Stimulated activated CD8-positive, alpha-beta memory T cell treated with anti-CD3 and anti-CD28 coated beads, Interleukin-15, amount 100 ng/mL, for 4 hours (primary cell): Measurements from ENCODE around the gene CDCA7.
A peak's percentile ranks its signal among the peaks of the same experiment; 100 is the strongest.
"Not testable (repeated sequence)": the region's sequence is repeated elsewhere in the genome, so short reads cannot be mapped to it uniquely, and the experiment has no call there.

Source experiments
- DNase-seq, 2 donors: peaks; one replicate each; pipeline ENCODE4 v3.0.0-alpha.2; 2020; ENCODE audit warnings: low read depth in 2 of 2

The CDCA7 gene

GRCh38 chr2:173402405-173402974, 47.8 kb downstream of the CDCA7 start:
- DNase-seq: peak; percentile 9 to 42

- DNase-seq: no peak
These were observed 50.4 kb downstream of the CDCA7 start for GRCh38 chr2:173404841-173405750.

GRCh38 chr2:173407176-173407575, 52.5 kb downstream of the CDCA7 start:
- DNase-seq: no peak

DNA sequence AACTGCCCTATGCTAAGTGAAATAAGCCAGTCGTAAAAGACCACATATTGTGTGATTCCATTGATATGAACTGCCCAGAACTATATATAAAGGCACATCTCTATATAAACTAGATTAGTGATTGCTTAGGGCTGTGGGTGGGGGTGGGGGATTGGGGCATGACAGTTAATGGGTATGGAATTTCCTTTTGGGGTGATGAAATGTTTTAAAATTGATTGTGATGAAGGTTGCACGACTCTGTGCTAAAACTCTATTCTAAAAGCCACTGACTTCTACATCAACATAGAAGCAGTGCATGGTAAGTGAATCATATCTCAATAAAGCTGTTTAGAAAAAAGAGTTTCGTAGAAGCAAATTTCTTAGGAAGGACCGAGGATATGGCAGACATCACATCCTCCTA, 53.0 kb downstream of the CDCA7 start:
- DNase-seq: no peak

DNA sequence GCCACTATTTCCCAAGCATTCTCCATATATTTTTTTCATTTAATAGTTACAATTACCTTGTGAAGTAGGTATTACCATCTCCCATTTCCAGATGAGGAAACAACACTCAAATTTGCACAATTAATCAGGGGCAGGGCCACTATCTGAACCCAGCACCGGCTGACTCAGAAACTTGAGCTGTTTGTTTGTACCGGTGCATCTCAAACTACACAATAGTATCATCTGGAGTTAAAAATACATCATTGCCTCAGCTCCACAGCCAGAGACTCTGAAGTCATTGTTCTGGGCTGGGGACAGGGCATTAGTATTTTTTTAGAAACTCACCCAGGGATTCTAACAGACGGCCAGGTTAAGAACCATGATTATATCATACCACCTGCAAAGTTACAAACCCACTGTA, 55.9 kb downstream of the CDCA7 start:
- no peak for DNase-seq

DNA sequence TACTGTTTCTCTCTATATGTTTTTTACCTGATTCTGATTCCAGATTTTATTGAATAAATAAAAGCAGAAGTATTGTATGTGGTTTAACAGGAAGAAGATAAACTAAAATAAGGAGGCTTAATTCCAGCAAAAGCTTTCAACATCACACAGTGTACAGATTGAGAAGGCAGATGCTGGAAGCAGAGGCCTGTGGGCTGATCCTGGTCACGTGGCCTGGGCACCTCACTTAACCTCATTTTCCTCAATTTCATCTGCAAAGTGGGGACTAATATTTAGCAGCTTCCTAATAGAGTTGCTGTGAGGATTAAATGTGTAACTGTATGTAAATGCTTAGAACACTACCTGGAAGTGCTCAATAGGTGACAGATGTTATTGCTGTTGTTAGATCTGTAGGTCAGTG, 58.0 kb downstream of the CDCA7 start:
- no peak for DNase-seq

GRCh38 chr2:173414823-173415322, 60.2 kb downstream of the CDCA7 start:
- DNase-seq: no peak

GRCh38 chr2:173415431-173416381, 61.0 kb downstream of the CDCA7 start:
- DNase-seq: no peak

DNA sequence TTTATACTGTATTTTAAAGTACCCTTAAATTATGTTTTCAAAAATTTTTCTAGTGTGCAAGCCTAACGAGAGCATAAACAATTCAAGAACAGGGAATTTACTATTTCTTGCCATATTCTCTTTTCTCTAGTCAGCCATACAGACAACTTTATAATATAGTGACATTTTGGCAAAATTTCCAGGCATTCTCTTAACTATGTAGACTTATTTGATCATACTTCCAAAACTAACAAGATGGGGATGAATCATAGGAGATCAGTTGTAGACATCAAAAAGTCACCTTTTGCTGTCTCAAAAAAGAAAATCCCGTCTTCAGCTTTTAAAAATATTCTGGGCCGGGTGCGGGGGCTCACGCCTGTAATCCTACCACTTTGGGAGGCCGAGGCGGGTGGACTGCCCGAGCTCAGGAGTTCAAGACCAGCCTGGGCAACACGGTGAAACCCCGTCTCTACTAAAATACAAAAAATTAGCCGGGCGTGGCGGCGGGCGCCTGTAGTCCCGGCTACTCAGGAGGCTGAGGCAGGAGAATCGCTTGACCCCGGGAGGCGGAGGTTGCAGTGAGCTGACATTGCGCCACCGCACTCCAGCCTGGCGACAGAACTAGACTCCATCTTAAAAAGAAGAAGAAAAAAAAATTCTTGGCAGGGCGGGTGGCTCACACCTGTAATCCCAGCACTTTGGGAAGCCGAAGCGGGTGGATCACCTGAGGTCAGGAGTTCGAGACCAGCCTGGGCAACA, 61.9 kb downstream of the CDCA7 start:
- DNase-seq: not testable (repeated sequence)

GRCh38 chr2:173417341-173417740, 62.7 kb downstream of the CDCA7 start:
- no peak for DNase-seq

DNA sequence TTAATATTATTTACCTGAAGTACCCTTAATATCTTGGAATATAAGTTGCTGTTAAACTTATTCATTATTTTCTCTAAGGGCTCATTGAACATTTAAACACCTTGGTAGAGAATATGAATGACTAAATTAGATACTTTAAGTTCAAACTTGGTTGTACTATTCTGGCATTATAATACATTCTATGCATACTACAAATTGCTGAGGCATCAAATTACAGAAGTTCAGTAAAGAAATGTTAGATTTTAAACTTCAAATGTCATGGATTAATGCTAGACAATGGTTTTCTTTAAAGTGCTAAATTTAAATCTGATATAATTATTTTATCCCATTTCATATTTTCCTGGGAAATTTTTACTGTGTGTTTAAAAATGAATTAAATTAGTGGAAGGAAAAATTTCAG, 63.1 kb downstream of the CDCA7 start:
- DNase-seq: no peak
